Measurements from ENCODE around the gene USP47. TPM values are rescaled to one million over a fixed set of nuclear protein-coding genes. Genes with fewer than 3 reads are reported as not detected.

USP47 gene
- total and polyA plus RNA-seq, 2 of the 8 experiments (the other 6 are each of a cell fraction or from before 2014, with no cell fraction given): 4.2 to 21.3 TPM

- no peak for TF ChIP-seq CHD7 (IDR thresholded peaks at IDR 0.05; ENCODE audit: insufficient replicate concordance, low read length)
- no peak for TF ChIP-seq FOSL1 (IDR thresholded peaks at IDR 0.05; ENCODE audit: insufficient read depth, low read depth, low read length)
Observed at GRCh38 chr11:11965656-11966353, 124.0 kb downstream of the USP47 start (continued).
